ENCODE results near the gene LARGE2. TPM values are rescaled to one million over a fixed set of nuclear protein-coding genes. Genes with fewer than 3 reads are reported as not detected.

LARGE2 gene
- total RNA-seq, 6 experiments from 2014 or later = 0.43 to 3.5 (median 2.4) TPM

DNA sequence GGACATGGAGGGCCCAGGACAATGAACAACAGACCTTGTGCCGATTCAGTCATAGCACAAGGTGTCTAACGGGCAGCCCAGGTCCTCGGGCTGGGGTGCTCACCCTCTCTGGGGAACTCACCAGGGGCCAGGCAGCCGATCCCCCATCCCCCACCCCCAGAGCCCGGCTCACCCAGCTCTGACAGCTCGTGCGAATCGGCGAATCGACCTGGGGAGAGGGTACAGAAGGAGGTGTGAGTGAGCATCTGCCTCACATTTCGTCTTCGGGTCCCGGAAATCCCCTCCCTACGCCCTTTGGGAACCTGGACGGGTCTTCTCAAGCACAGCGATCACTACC, 5.2 kb upstream of the LARGE2 start:
- Histone ChIP-seq H3K27me3 (no peaks in the 10 kb centered on the region), H3K4me3 (peak overlapping the region; percentile 88 to 91 (median 90)), H3K9me3 (no peaks in the 10 kb centered on the region), H3K27ac (peak overlapping the region; percentile 74 to 79 (median 75)), H3K4me1 (peaks cover 0 to 44% (median 16%) of the 10 kb centered on the region in 4 donors), H3K36me3 (peaks cover 0 to 26% (median 2%) of the 10 kb centered on the region in 4 donors)
- TF ChIP-seq CTCF (IDR thresholded peaks at IDR 0.05) (no peak), POLR2A (IDR thresholded peaks at IDR 0.05) (no peak)
- intact Hi-C loops (cut with DNase I) = no loop called here
- DNase-seq = no peak
- ATAC-seq = no peak
- WGBS (ENCODE audit: insufficient coverage, low coverage, low lambda C conversion rate, missing lambda C conversion rate) = 0% methylated on average over 5 of the region's 16 CpGs

GRCh38 chr11:45917623-45918330, 4.7 kb upstream of the LARGE2 start, which contains the start of gene PEX16:
Gene PEX16, minus strand, starts transcription at chr11:45917877. Its CDS starts 66 bp downstream, at chr11:45917811.
- Histone ChIP-seq H3K27ac (peak within 1 kb of the TSS; percentile 74 to 79 (median 75)), H3K36me3 (peaks cover 0 to 26% (median 2%) of the 10 kb centered on the region in 4 donors), H3K27me3 (no peaks in the 10 kb centered on the region), H3K4me1 (peaks cover 0 to 43% (median 14%) of the 10 kb centered on the region in 4 donors), H3K4me3 (peak within 1 kb of the TSS; percentile 88 to 91 (median 90)), H3K9me3 (no peaks in the 10 kb centered on the region)
- intact Hi-C loops (cut with DNase I) = no loop called here
- peak; percentile 98 to 99 (median 99) for DNase-seq
- peak; percentile 68 for TF ChIP-seq POLR2A (IDR thresholded peaks at IDR 0.05)
- TF ChIP-seq CTCF (IDR thresholded peaks at IDR 0.05) = no peak
- peak; percentile 82 to 90 (median 85) for ATAC-seq
- WGBS (ENCODE audit: insufficient coverage, low coverage, low lambda C conversion rate, missing lambda C conversion rate) = 0% methylated on average over 33 of the region's 45 CpGs

DNA sequence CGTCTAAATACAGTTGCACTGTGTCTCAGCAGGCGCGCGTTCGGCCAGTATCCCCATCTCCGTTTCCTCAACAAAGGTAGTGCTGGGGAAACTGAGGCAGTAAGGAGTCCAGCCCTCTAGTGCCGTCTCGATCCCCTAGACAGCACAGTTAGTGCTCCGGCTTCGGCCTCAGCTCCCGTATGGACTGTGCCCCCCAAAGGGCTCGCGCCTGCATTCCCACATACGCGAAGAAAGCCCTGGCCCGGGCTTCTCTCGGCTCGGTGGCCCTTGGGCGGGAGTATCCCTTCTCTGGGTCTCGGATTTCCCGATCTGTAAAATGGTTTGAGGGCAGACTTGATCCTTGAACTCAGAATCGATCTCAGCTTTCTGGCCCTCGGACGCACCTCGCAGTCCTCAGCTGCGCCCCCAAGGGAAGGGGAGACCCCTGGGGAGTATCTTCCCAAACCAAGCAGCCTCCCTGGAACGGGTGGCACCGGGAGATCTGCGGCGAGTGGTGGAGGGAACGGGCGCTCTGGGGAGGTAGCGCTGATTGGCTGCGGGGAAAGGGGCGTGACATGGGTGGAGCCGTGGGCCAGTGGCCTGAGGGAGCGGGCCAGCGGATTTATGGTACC, 4.0 kb upstream of the LARGE2 start:
- peaks cover 0 to 22% (median 2%) of the 10 kb centered on the region in 4 donors for H3K36me3 ChIP-seq
- DNase-seq (peak; percentile 89 to 93 (median 93)), ATAC-seq (peak; percentile 72 to 75 (median 74))
- no peaks in the 10 kb centered on the region for H3K27me3 ChIP-seq
- peak overlapping the region; percentile 74 to 79 (median 75) for H3K27ac ChIP-seq
- H3K9me3 ChIP-seq = no peaks in the 10 kb centered on the region
- H3K4me1 ChIP-seq = peaks cover 0 to 40% (median 11%) of the 10 kb centered on the region in 4 donors
- WGBS (ENCODE audit: insufficient coverage, low coverage, low lambda C conversion rate, missing lambda C conversion rate) = 0% methylated on average over 19 of the region's 38 CpGs
- peak overlapping the region; percentile 88 to 91 (median 90) for H3K4me3 ChIP-seq
- intact Hi-C loops (cut with DNase I) = no loop called here
- no peak for TF ChIP-seq POLR2A (IDR thresholded peaks at IDR 0.05)
- TF ChIP-seq CTCF (IDR thresholded peaks at IDR 0.05) = no peak

DNA sequence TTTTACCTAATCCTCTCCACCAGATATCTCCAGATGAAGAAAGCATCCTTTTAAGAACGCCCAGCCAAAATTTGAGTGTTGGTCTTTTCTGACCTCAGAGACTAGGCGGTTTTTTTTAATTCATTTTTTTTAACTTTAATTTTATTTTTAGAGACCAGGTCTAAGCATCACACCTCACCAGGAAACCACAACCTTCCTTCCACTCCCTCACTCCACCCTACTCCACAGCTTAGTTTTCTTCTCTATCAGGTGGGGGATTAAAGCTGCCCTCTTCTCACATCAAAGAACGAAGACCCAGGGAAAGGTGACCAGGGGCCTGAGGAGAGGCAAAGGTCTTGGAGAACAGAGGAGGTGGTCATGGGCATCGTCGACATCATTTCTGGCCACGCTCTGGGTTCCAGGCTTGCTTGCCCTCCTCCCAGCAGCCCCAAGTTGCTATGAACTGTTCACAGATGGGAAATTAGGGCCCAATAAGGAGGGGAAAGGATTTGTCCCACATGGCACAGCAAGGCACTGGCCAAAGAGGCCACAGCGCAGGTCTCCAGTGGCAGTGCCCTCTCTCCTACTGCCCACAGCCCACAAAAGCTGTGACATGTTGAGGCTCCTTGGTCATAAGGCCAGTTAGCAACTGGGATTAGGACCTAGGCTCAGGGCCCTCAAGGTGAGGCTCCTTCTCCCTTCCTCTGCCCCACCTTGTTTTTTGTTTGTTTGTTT, 3.3 kb upstream of the LARGE2 start:
- 53% methylated on average over 6 of the region's 7 CpGs for WGBS (ENCODE audit: insufficient coverage, low coverage, low lambda C conversion rate, missing lambda C conversion rate)
- H3K9me3 ChIP-seq = no peaks in the 10 kb centered on the region
- H3K4me3 ChIP-seq = peak overlapping the region; percentile 88 to 91 (median 90)
- H3K36me3 ChIP-seq = peaks cover 0 to 15% (median 2%) of the 10 kb centered on the region in 4 donors
- DNase-seq = peak in 2 of 3 donors; percentile 14 to 37
- no peaks in the 10 kb centered on the region for H3K27me3 ChIP-seq
- peak overlapping the region in 1 of 3 donors; percentile 79 for H3K27ac ChIP-seq
- intact Hi-C loops (cut with DNase I) = no loop called here
- H3K4me1 ChIP-seq = peaks cover 0 to 35% (median 8%) of the 10 kb centered on the region in 4 donors
- no peak for ATAC-seq
- TF ChIP-seq POLR2A (IDR thresholded peaks at IDR 0.05) (no peak), CTCF (IDR thresholded peaks at IDR 0.05) (no peak)

All from right lobe of liver (tissue), 6 donors.